Myocyte (in vitro differentiated cells): Measurements from ENCODE around the gene SLX4IP. TPM values are rescaled to one million over a fixed set of nuclear protein-coding genes. Genes with fewer than 3 reads are reported as not detected.

Experiments used
- DNase-seq: peaks from one replicate; pipeline ENCODE4 v3.0.0-alpha.2; 2012; ENCODE audit warnings: low read depth
- total RNA-seq: library from RNA; depleted of rRNA; stranded (reverse); fragments of >200 nt; gene quantifications from 2 replicates; pipeline ENCODE4 v1.2.3, GENCODE V29; 2014

SLX4IP gene
- total RNA-seq, 1 donor from 2014 or later, result 3.0 TPM

DNA sequence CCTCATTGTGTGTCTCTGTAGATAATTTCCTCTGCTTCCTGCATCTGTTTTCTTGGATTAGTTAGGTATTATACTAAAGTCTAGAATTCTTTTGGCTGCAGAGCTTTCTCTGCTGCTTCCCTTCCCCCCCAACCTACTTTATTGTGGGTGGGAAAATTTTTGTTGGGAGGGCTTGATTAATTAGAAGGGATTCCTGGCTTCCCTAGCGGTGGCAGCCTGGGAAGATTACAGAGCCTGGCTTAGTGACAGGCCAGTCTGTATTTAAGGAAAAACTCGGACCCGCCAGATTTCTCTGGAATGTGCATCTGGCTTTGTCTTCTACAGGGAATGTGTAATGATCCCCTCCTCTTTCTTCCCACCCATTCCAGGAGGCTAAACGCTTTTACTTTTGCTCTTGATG is 31.2 kb downstream of the SLX4IP start:
- DNase-seq, result peak; percentile 49

DNA sequence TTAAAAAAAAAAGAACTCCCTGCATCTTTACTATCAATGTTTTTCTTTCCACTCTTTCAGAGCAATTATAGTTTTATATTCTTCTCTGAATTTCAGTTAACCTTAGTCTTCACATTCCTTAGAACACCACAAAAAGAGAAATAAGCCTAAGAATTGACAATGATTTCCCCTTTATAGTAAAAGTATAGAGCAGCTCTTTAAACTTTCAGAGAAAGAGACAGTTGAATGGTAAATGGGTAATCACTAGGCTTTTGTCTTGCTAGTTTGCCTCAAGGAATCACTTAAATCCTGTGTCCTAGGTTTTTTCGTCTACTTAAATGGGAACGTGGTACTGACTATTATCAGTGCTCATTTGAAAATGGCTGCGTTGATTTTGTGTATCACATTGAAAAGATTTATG is 31.8 kb downstream of the SLX4IP start:
- no peak for DNase-seq

- no peak for DNase-seq
Measured at GRCh38 chr20:10467681-10468339, 32.7 kb downstream of the SLX4IP start.

GRCh38 chr20:10468340-10468845 is 33.3 kb downstream of the SLX4IP start:
- DNase-seq, result no peak

GRCh38 chr20:10469056-10469455 is 34.0 kb downstream of the SLX4IP start:
- DNase-seq, result no peak

DNA sequence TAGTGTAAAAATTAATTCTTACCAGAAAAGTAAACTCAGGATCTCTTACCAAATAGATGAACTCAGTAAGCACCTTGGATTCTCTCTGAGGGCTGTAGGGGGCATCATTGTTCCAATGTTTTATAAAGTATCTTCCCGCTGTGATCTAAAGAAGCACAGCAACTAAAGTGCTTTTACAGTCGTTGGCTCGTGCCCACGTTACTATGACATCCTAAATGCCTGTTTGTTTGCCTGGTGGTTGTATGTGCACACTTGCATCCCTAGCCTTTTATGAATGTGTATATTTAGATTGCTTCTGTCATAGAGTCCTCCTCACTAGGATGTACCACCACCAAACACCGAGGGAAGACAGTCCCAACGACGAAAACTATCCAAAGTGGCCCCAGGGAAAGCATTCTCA is 34.5 kb downstream of the SLX4IP start:
- DNase-seq, result peak; percentile 81

GRCh38 chr20:10470276-10470675 is 35.2 kb downstream of the SLX4IP start:
- no peak for DNase-seq

- peak; percentile 35 for DNase-seq
Measured at GRCh38 chr20:10472871-10473270, 37.8 kb downstream of the SLX4IP start.

- no peak for DNase-seq
Measured at GRCh38 chr20:10474606-10475184, 39.6 kb downstream of the SLX4IP start.

DNA sequence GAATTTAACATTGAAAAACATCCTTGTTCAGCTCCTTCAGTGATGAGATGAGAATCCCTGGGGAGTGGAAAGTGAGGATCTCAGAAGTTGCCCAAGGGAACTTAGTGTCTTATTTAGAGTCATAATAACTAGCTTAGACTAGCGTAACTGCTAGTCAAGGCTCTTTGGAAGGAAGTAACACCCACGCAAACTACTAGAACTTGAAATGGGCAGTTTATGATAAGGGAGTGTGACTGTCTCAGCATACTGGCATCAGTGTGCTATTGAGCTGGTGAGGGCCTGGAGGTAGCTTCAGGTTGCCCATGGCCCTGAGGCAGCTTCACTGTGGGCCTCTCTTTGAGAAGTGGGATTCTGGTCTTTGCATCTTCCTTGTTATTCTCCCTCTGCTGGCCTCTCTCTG is 40.1 kb downstream of the SLX4IP start:
- no peak for DNase-seq

DNA sequence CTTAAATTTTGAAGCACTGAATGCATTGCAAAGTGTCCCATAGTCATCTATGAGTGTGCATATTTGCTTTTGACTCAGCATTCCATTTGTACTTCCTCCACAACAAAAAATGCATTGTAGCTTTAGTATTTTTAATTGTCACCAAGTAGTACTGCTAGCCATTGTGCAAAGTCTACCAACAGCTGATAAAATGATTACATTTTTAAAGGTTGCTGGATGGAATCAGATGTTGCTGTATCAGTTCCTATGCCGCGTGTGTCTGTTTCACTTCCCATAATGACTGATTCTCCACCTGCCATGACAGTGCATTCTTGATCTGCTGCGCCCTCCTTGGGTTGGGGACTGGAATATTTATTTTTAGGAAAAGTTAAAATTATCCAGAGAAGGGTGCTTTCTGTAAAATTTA is 41.2 kb downstream of the SLX4IP start:
- DNase-seq, result peak; percentile 65

DNA sequence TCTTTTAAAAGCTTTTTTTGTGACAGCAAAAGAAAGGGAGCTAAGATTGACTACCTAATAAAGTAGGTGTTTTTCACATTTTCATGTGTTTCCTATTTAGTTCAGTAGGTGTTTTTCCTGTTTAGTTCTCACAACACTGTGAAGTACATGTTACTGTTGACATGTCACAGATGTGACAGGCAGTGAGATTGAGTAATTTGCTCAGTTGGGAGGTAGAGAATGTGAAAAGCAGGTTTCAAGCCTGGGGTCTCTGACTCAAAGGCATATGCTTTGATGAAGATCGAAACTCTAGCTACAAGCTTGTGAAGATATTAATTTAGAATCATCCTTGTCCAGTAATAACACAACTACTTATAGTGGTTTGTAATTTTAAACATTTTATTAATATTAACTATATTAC is 43.1 kb downstream of the SLX4IP start:
- no peak for DNase-seq

DNA sequence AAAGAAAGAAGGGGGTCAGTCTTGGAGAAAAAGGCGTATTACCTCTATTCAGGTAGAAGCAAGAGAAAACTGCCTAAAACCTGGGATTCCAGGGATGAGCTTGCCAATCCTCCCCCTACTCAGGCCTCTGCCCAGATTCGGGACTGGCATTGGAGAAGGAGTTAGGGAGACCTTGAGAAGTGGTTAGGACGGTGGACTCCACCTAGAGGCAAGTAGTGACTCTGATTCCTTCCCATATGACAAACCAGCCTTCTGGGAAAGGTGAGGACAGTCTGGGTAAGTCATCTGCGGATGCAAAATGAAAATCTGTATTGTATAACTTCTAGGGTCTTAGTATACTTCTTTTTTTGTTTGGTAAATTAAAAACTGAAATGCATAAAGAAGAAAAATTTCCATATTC is 43.8 kb downstream of the SLX4IP start:
- DNase-seq, result no peak

- DNase-seq, result peak; percentile 40
Measured at GRCh38 chr20:10481676-10482075, 46.6 kb downstream of the SLX4IP start.

- no peak for DNase-seq
Measured at GRCh38 chr20:10483691-10484090, 48.6 kb downstream of the SLX4IP start.

GRCh38 chr20:10487142-10488136 is 52.3 kb downstream of the SLX4IP start:
- no peak for DNase-seq

GRCh38 chr20:10488534-10488933 is 53.4 kb downstream of the SLX4IP start:
- no peak for DNase-seq

- DNase-seq, result no peak
Measured at GRCh38 chr20:10489853-10490252, 54.7 kb downstream of the SLX4IP start.

DNA sequence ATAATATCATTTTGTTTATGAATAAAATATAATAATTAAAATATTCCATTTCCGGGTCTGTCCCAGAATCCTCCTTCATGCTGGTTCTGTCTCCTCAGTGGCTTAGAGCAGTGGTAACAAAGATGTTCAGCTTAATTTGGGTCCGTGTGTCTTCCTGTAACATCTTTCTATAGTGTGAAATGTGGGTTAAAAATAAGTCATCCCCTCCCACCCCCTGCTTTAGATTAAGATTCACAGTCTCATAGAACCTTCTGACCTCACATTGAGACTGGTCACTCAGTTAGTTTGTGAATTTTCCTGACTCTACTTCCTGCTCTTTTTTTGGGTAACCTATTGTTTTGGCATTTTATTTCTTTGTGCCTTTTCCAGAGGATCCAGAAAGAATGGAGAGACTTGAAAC is 55.2 kb downstream of the SLX4IP start:
- no peak for DNase-seq

DNA sequence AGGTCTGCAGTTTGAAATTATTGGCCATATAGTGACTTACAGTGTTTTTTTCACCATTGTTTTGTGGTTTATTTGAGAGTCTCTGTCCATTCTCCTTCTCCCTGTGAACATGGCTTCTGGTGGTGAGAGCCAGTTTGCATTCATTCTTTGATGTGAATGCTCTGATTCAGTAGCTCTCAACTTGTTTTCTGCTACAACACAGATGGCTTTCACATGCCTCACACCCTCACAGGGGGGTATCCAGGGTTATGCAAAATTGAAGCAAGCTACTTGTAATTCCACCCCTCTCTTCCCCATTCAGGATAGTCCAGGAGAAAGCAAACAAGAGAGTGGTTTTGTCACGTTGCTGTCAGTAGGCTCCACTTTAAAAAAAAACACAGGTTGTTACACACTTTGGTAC is 55.6 kb downstream of the SLX4IP start:
- DNase-seq, result no peak

DNA sequence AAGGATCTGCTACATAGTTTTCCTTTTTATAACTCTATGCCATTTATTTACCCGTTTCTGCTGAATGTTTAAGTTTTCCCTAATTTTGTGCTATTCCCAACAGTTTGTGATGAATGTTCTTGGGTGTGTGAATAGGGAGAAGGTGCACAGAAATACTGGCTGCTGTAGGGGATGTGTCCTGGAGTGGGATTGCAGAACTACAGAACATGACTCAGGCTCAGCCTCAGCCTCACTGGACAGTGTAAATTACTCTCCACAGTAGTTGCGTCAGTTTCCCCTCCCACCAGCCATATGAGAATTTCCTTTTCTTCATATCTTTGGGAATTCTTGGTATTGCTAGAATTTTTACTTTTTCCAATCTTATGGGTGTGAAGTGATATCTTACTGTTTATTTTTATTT is 57.0 kb downstream of the SLX4IP start:
- DNase-seq, result no peak

GRCh38 chr20:10492844-10493243 is 57.7 kb downstream of the SLX4IP start:
- DNase-seq, result no peak
